Measurements from ENCODE around the gene JARID2.

The JARID2 gene

DNA sequence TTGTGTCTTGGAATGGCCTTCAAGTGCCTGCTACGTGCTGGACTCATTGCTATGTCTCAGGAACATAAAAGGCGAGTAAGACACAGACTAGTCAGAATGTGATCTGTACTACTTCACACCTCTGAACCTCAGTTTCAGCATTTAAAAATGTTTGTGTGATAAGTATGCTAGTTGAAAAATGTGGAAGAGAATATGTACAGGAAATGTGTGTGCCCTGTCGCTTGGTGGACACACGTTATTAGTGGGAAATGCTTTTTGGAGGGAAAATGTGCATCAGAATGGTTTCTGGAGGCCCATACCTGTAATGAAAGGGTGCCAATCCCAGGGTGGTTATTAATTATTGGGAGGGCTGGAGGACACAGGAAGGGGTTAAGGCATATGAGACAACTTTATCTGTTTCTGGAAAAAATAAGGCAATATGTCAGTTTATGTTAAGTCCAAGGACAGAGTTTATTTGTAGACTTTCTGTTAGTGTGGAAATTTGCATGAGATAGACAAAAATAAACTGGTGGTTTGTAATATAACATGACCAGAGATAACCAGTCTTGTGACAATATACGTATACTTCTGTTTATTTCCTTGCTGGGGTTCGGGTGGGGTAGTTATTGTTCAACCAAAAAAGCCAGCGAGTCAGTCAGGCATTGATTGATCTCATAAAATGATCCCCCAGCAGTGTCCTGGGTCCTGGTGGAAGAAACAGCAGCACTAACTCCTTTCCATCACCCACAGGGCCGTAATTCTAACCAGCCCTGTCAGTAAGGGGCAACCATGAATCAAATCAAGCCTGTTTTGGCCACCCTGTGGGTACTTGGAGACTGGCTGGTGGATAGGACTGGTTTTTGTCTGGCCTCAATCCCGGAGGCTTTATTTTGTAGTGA is 117.9 kb downstream of the JARID2 start:
- Histone ChIP-seq H3K4me2 (ENCODE audit: low read length) (no peak overlapping the region), H3K27ac (ENCODE audit: low read depth, low read length, poor library complexity, severe bottlenecking) (no peak overlapping the region), H3K79me2 (ENCODE audit: insufficient read depth, low read length) (no peaks in the 10 kb centered on the region), H3F3A (ENCODE audit: insufficient read depth, low read length) (no peaks in the 10 kb centered on the region), H3K9me3 (ENCODE audit: low read length) (no peaks in the 10 kb centered on the region), H2AFZ (ENCODE audit: low read length) (no peak overlapping the region), H3K36me3 (ENCODE audit: insufficient read depth, low read length) (no peaks in the 10 kb centered on the region), H4K20me1 (ENCODE audit: insufficient read depth, low read length) (no peaks in the 10 kb centered on the region), H3K4me3 (ENCODE audit: low read depth, low read length, poor library complexity, severe bottlenecking) (no peak overlapping the region), H3K9me2 (ENCODE audit: low read depth, low read length) (no peaks in the 10 kb centered on the region), H3K9ac (ENCODE audit: low read length) (no peak overlapping the region), H3K4me1 (ENCODE audit: insufficient read depth, low read length, severe bottlenecking) (peaks cover 9% of the 10 kb centered on the region), H3K27me3 (ENCODE audit: insufficient read depth, low read length) (peaks cover 7% of the 10 kb centered on the region; the same call in 1 of the 2 replicates)
- TF ChIP-seq EZH2 (IDR thresholded peaks at IDR 0.05; ENCODE audit: borderline replicate concordance, low read length) (no peak), CTCF (IDR thresholded peaks at IDR 0.05; ENCODE audit: low read length) (no peak)

GRCh38 chr6:15364401-15365037 is 118.7 kb downstream of the JARID2 start:
- no peaks in the 10 kb centered on the region for H3K27me3 ChIP-seq (ENCODE audit: insufficient read depth, low read length)
- H3K79me2 ChIP-seq (ENCODE audit: insufficient read depth, low read length) = no peaks in the 10 kb centered on the region
- H3K27ac ChIP-seq (ENCODE audit: low read depth, low read length, poor library complexity, severe bottlenecking) = no peak overlapping the region
- no peaks in the 10 kb centered on the region for H3F3A ChIP-seq (ENCODE audit: insufficient read depth, low read length)
- no peaks in the 10 kb centered on the region for H4K20me1 ChIP-seq (ENCODE audit: insufficient read depth, low read length)
- H3K4me2 ChIP-seq (ENCODE audit: low read length) = no peak overlapping the region
- no peaks in the 10 kb centered on the region for H3K36me3 ChIP-seq (ENCODE audit: insufficient read depth, low read length)
- H2AFZ ChIP-seq (ENCODE audit: low read length) = no peak overlapping the region
- no peak overlapping the region for H3K9ac ChIP-seq (ENCODE audit: low read length)
- no peak for TF ChIP-seq CTCF (IDR thresholded peaks at IDR 0.05; ENCODE audit: low read length)
- TF ChIP-seq EZH2 (IDR thresholded peaks at IDR 0.05; ENCODE audit: borderline replicate concordance, low read length) = no peak
- H3K9me2 ChIP-seq (ENCODE audit: low read depth, low read length) = no peaks in the 10 kb centered on the region
- H3K4me3 ChIP-seq (ENCODE audit: low read depth, low read length, poor library complexity, severe bottlenecking) = no peak overlapping the region
- H3K4me1 ChIP-seq (ENCODE audit: insufficient read depth, low read length, severe bottlenecking) = peaks cover 9% of the 10 kb centered on the region
- H3K9me3 ChIP-seq (ENCODE audit: low read length) = no peaks in the 10 kb centered on the region

DNA sequence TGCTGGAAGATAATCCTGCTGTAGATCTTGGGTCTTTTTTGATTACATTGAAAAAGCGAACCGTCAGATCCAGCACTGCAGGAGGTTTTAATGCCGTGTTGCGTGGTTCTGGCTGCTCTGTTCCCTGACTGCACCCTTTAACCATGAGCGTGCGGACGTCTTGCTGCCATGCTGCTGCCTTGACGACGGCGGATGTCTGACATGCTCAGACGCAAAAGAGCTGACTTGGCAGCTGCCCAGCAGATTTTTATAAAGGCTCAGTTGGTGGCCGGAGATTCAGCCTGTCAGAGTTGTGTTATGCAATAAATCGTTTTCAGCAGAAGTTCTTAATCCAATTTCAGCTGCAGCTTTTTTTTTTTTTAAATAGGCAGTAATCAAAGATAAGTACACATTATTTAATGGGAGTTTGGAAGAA is 119.4 kb downstream of the JARID2 start:
- Histone ChIP-seq H4K20me1 (ENCODE audit: insufficient read depth, low read length) (no peaks in the 10 kb centered on the region), H3K4me1 (ENCODE audit: insufficient read depth, low read length, severe bottlenecking) (peaks cover 9% of the 10 kb centered on the region), H3K4me3 (ENCODE audit: low read depth, low read length, poor library complexity, severe bottlenecking) (no peak overlapping the region)

More for the DNA sequence above, 119.4 kb downstream of the JARID2 start:
- H3K36me3 ChIP-seq (ENCODE audit: insufficient read depth, low read length) = no peaks in the 10 kb centered on the region
- no peaks in the 10 kb centered on the region for H3F3A ChIP-seq (ENCODE audit: insufficient read depth, low read length)
- no peak overlapping the region for H2AFZ ChIP-seq (ENCODE audit: low read length)
- no peak overlapping the region; the same call in 1 of the 2 replicates for H3K4me2 ChIP-seq (ENCODE audit: low read length)
- no peaks in the 10 kb centered on the region for H3K9me2 ChIP-seq (ENCODE audit: low read depth, low read length)
- H3K27ac ChIP-seq (ENCODE audit: low read depth, low read length, poor library complexity, severe bottlenecking) = no peak overlapping the region
- H3K9ac ChIP-seq (ENCODE audit: low read length) = no peak overlapping the region
- no peaks in the 10 kb centered on the region for H3K27me3 ChIP-seq (ENCODE audit: insufficient read depth, low read length)
- no peak for TF ChIP-seq EZH2 (IDR thresholded peaks at IDR 0.05; ENCODE audit: borderline replicate concordance, low read length)
- TF ChIP-seq CTCF (IDR thresholded peaks at IDR 0.05; ENCODE audit: low read length) = no peak
- H3K9me3 ChIP-seq (ENCODE audit: low read length) = no peaks in the 10 kb centered on the region
- no peaks in the 10 kb centered on the region for H3K79me2 ChIP-seq (ENCODE audit: insufficient read depth, low read length)

Measured in OCI-LY1 (cell line).